Mononuclear cell (primary cell): ENCODE data around the gene TMEM253. TPM values are rescaled to one million over a fixed set of nuclear protein-coding genes. Genes with fewer than 3 reads are reported as not detected.

Experiments
- H3K27me3 ChIP-seq: 2 replicates; pipeline ENCODE4 v1.6.0; 2011; ENCODE audit warnings: low read length, control low read depth; ENCODE audit not compliant: insufficient read depth
- H3K4me1 ChIP-seq: 2 replicates; pipeline ENCODE4 v1.5.1; 2011; ENCODE audit warnings: mild to moderate bottlenecking, low read length, control low read depth; ENCODE audit not compliant: insufficient read depth
- H3K4me3 ChIP-seq: 2 replicates; pipeline ENCODE4 v1.5.1; 2011; ENCODE audit warnings: mild to moderate bottlenecking, low read length, moderate library complexity
- H3K9me3 ChIP-seq: 2 replicates; pipeline ENCODE4 v1.5.1; 2011; ENCODE audit warnings: low read depth, mild to moderate bottlenecking, control low read depth, low read length
- total RNA-seq: library from RNA; depleted of rRNA; stranded (reverse); fragments of >200 nt; gene quantifications from one replicate; pipeline ENCODE4 v1.2.3, GENCODE V29; 2012

The TMEM253 gene
- total RNA-seq, 1 donor = 0.21 TPM

DNA sequence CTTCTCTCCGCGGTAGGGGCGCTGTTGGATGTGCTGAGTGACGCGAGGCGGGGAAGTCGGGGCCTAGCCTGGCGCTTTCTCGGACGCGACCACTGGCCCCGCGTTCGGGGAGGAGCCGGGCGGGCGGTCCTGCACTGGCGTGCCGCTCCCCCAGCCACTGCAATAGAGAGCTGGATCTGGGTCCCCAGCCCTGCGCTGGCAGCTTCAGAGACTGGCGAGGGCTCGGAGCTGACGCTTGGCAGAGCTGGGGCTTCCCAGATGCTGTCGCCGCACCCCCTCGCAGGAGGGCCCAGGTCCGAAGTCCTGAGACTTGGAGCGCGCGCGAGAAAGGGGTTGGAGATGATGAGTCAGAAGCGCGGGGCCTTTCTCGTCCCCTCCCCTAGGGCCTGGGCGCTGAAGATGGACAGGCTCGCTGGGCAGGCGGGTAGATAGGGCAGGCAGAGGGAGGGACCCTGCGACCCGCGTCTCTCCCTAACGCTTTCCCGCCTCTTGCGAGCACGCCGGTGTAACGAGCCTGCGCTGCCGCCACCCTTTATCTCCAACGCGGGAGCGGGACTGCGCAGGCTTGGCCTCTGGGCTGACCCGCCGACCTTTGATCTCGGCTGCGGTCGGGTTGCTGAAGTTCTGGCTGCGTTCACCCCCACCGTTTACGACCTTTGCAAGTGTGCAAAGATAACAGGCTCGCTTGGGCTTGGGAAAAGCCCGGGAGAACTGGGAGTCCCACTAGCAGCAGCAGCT is 3.0 kb downstream of the TMEM253 start:
- Histone ChIP-seq H3K27me3 (peaks cover under 1% of the 10 kb centered on the region), H3K4me1 (peaks cover 49% of the 10 kb centered on the region), H3K9me3 (no peaks in the 10 kb centered on the region), H3K4me3 (peak overlapping the region; percentile 70)

DNA sequence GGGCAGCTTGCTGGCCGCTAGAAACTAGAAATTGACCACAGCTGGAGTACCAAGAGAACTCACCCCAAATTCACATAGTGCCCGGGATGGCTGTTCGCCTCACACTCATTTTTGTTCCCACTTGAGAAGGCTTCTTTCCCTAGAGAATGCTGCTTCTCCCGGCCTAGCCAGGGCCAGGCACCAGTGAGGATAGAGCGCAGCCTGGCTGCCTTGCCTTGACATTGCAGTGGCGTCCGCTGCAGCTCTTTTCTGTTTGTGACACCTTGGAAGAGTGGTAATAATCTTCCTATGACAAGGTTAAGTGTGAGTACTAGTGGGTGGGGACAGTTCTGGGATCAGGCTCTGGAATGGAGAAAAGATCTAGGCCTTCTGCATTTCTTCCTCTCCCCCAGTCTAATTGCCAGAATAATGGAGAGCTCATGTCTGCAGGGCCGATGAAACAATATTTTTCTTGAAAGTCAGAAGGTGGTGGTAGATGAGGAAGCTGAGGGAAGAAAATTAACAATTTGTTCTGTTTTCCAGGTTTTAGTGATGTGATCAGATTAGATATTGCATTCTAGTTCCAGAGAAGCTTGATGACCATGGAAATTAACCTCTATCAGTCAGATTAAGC is 3.7 kb downstream of the TMEM253 start:
- Histone ChIP-seq H3K9me3 (no peaks in the 10 kb centered on the region), H3K4me3 (peak overlapping the region; percentile 70), H3K4me1 (peaks cover 42% of the 10 kb centered on the region), H3K27me3 (no peaks in the 10 kb centered on the region)

DNA sequence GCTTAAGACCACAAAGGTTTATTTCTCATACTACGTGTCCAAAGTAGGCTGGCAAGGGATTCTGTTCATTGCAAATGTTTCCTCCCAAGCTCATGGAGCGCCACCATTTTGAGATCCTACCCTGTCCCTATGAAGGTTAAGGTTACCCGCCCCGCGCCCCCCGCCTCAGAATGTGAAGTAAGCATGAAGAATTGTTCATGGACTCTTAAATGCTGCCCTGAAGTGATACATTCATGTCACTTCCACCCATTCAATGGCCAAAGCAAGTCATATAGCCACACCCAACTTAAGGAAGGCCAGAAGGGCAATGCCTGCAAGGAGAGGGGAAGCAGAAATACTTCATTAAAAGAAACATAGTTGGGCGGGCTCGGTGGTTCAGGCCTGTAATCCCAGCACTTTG is 4.2 kb downstream of the TMEM253 start:
- no peaks in the 10 kb centered on the region for H3K9me3 ChIP-seq
- H3K4me1 ChIP-seq = peaks cover 42% of the 10 kb centered on the region
- H3K4me3 ChIP-seq = no peak overlapping the region
- H3K27me3 ChIP-seq = no peaks in the 10 kb centered on the region

DNA sequence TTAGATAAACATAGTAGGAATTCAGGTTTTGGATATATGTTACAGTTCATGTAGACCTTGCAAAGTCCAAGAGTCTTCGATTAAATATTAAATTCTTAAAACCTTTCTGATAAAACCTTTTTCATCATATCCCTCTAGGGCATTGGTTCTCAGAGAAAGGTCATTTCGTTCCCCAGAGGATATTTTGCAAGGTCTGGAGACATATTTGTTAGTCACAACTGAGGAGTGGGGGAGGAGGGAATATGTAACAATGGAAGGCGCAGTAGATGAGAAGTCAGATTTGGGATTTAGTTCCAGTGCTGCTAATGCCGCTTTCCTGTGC is 5.3 kb downstream of the TMEM253 start:
- H3K4me1 ChIP-seq = peaks cover 43% of the 10 kb centered on the region
- H3K27me3 ChIP-seq = no peaks in the 10 kb centered on the region
- H3K4me3 ChIP-seq = no peak overlapping the region
- no peaks in the 10 kb centered on the region for H3K9me3 ChIP-seq

- Histone ChIP-seq H3K4me1 (peaks cover 49% of the 10 kb centered on the region), H3K27me3 (no peaks in the 10 kb centered on the region), H3K9me3 (no peaks in the 10 kb centered on the region), H3K4me3 (no peak overlapping the region)
These were observed 5.8 kb downstream of the TMEM253 start for GRCh38 chr14:21106498-21107282.

- H3K27me3 ChIP-seq = no peaks in the 10 kb centered on the region
- H3K9me3 ChIP-seq = no peaks in the 10 kb centered on the region
- peaks cover 49% of the 10 kb centered on the region for H3K4me1 ChIP-seq
- H3K4me3 ChIP-seq = no peak overlapping the region
These were observed 6.5 kb downstream of the TMEM253 start for GRCh38 chr14:21107283-21107800.

DNA sequence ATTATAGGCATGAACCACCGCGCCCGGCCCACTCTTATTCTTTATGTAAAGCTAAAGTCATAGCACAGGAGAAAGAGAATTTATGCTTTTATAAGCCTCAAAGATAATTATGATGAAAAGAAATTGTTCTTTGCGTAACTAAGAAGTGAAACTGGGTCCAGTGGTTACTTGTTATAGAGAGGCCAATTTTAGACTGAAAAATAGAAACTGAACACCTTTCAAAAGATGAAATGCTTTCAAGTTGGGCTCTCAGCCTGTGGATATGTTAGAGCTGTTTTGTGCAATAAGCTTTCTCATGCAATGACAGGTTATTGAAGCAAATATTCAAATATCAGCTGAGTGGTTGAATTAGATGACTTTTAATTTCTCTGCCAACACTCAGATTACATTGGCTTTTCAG is 7.9 kb downstream of the TMEM253 start:
- peaks cover 41% of the 10 kb centered on the region for H3K4me1 ChIP-seq
- no peaks in the 10 kb centered on the region for H3K27me3 ChIP-seq
- H3K4me3 ChIP-seq = no peak overlapping the region
- H3K9me3 ChIP-seq = no peaks in the 10 kb centered on the region

GRCh38 chr14:21109377-21110138 is 8.7 kb downstream of the TMEM253 start:
- H3K4me3 ChIP-seq = no peak overlapping the region
- H3K9me3 ChIP-seq = no peaks in the 10 kb centered on the region
- H3K4me1 ChIP-seq = peaks cover 36% of the 10 kb centered on the region
- H3K27me3 ChIP-seq = no peaks in the 10 kb centered on the region

DNA sequence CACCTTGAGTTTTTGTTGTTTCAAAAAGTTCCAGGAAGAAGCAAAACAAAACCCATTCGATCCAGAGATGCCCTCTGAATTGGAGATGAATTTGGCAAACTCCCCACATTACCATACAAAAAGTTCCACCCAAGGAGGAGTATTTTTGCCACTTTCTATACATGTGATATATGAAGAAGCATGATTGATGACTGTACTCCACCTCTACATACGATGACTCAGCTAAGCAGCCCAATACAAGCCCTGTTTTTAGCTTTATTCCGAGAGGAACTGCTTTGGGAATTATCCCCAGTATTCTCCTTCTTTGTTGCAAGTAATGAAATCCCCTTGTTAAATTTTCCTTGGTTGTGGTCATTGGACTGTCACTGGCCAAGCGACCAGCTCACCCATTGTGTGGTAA is 11.4 kb downstream of the TMEM253 start:
- no peaks in the 10 kb centered on the region for H3K9me3 ChIP-seq
- no peak overlapping the region for H3K4me3 ChIP-seq
- no peaks in the 10 kb centered on the region for H3K27me3 ChIP-seq
- H3K4me1 ChIP-seq = peaks cover 9% of the 10 kb centered on the region

DNA sequence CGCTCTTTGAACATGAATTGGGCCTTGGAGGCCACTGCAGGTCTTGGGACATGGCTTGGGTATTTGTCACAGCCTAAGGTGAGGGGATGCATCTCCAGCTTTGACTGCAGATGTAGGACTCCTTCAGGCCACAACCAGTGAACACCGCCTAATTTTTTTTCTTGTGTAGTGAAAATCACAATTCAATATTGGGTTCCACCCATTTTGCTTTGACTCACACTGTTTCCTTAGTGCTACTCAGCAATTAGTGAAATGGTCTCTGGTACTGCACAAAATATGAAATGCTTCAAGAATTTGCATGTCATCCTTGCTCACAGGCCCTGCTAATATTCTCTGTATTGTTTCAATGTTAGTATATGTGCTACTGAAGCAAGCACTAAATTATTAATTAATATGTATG is 12.5 kb downstream of the TMEM253 start:
- Histone ChIP-seq H3K27me3 (no peaks in the 10 kb centered on the region), H3K4me1 (peaks cover 7% of the 10 kb centered on the region), H3K4me3 (no peak overlapping the region), H3K9me3 (no peaks in the 10 kb centered on the region)

- no peak overlapping the region for H3K4me3 ChIP-seq
- H3K9me3 ChIP-seq = no peaks in the 10 kb centered on the region
- H3K27me3 ChIP-seq = peaks cover 5% of the 10 kb centered on the region
- H3K4me1 ChIP-seq = peaks cover 7% of the 10 kb centered on the region
These were observed 18.1 kb downstream of the TMEM253 start for GRCh38 chr14:21118933-21119332.

DNA sequence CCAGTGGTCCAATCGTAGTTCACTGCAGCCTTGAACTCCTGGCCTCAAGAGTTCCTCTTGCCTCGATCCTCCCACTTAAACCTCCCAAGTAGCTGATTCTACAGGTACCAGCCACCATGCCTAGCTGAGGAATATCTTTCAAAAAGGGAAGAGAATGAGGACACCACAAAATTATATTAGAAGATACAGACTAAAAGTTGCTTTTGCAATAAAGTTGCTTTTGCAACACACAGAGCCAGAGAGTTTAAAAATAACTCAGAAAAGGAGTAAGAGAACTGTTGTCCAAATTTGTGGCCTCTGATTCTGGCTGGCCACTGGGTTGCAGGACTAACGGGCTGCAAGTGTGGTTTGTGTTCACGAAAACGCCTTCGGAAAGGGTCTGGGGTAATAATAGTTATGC is 19.8 kb downstream of the TMEM253 start:
- Histone ChIP-seq H3K4me1 (peaks cover 7% of the 10 kb centered on the region), H3K27me3 (peaks cover 5% of the 10 kb centered on the region), H3K9me3 (no peaks in the 10 kb centered on the region), H3K4me3 (no peak overlapping the region)

GRCh38 chr14:21121122-21121521 is 20.3 kb downstream of the TMEM253 start:
- Histone ChIP-seq H3K4me3 (no peak overlapping the region), H3K27me3 (peaks cover 5% of the 10 kb centered on the region), H3K9me3 (no peaks in the 10 kb centered on the region), H3K4me1 (peaks cover 7% of the 10 kb centered on the region)

- Histone ChIP-seq H3K4me3 (no peak overlapping the region), H3K4me1 (peaks cover 7% of the 10 kb centered on the region), H3K9me3 (no peaks in the 10 kb centered on the region), H3K27me3 (peaks cover 5% of the 10 kb centered on the region)
These were observed 22.6 kb downstream of the TMEM253 start for GRCh38 chr14:21123429-21123828.

DNA sequence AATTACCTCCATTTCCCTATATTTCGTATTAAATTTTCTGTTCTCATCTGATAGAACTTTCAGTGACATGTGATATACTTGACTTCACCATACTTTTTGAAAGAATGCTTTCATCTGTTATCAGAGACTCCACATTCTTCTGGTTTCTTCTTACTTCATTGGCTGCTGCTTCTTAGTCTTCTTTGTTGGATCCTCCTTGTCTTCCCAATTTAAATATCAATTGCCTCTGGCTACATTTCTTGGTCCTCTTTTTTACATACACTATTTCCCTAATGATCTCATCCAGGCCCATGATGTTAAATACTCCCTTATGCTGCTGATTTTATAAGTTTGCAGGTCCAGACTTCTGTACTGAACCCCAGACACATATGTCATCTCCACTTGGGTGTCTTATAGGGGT is 33.0 kb downstream of the TMEM253 start:
- Histone ChIP-seq H3K27me3 (no peaks in the 10 kb centered on the region), H3K9me3 (no peaks in the 10 kb centered on the region), H3K4me3 (no peak overlapping the region), H3K4me1 (no peaks in the 10 kb centered on the region)
